ENCODE data around the gene GSTT2. TPM values are rescaled to one million over a fixed set of nuclear protein-coding genes. Genes with fewer than 3 reads are reported as not detected.
"Not testable (repeated sequence)": the region's sequence is repeated elsewhere in the genome, so short reads cannot be mapped to it uniquely, and the experiment has no call there.

Gene GSTT2
- total RNA-seq, 3 donors from 2014 or later: not detected

DNA sequence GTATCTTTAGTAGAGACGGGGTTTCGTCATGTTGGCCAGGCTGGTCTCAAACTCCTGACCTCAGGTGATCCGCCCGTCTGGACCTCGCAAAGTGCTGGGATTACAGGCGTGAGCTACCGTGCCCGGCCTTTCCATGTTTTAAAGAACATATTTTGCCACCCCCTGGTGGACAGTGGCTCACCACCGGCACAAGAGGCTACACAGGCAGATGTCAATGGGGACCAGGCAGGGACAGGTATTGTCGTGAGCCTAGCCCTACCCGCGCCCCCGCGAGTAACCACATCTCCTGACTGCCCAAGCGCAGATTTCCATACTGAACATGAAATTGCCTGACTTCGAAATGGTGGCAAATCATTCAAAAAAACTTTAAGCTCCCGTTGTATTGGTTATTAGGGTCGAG, 13.8 kb upstream of the GSTT2 start:
- H3K4me1 Mint-ChIP-seq (ENCODE audit: low read depth): peaks cover 20% of the 10 kb centered on the region
- H3K36me3 Mint-ChIP-seq (ENCODE audit: insufficient read depth): peaks cover 17% of the 10 kb centered on the region
- H3K9me3 Mint-ChIP-seq; H3K4me3 Mint-ChIP-seq; H3K27me3 Mint-ChIP-seq (ENCODE audit: low read depth); DNase-seq: not testable (repeated sequence)
- peak; percentile 16 to 21 for ATAC-seq

DNA sequence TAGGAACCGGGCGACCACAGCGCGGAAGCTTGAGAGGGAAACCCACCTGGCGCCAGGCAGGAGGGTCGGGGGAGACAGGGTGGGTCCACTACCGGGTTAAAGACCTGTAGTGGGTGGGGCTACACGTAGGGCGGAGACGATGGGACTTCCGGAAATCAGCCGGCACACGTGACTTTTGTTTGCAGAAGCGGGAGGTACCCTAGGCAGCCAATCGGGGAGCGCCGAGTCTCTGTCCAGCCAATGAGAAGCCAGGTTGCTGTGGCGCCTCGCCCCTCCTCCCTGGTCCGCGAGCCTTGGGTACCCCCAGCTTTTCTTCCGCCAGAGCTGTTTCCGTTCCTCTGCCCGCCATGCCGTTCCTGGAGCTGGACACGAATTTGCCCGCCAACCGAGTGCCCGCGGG, 13.4 kb upstream of the GSTT2 start, which contains the start of gene DDTL:
DDTL (plus strand) TSS at position 321 of the 400 bp plus-strand sequence; CDS start at position 348, 27 bp downstream.
- H3K4me3 Mint-ChIP-seq; H3K9me3 Mint-ChIP-seq; DNase-seq; H3K27me3 Mint-ChIP-seq (ENCODE audit: low read depth): not testable (repeated sequence)
- H3K36me3 Mint-ChIP-seq (ENCODE audit: insufficient read depth): peaks cover 20% of the 10 kb centered on the region
- peak; percentile 97 to 99 for ATAC-seq
- peaks cover 21% of the 10 kb centered on the region for H3K4me1 Mint-ChIP-seq (ENCODE audit: low read depth)

DNA sequence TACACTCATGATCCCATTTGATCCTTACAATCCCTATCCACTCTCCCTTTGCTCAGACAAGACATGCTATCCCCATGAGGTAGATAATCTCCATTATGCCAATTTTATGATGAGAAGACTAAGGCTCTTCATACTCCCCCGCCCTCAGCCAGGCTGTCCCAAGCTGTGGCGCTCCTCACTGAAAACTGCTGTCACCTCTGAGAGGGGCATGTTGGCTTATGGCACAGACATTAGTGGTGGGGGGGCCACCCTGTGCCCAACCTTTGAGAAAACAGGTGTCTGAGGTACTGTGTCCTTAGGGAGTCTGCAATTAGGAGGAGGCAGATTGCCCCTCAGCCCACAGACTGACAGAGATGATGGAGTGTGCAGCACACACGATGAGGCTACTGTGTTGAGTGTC, 10.9 kb upstream of the GSTT2 start:
- DNase-seq (no peak), ATAC-seq (no peak)
- Mint-ChIP-seq H3K27me3 (ENCODE audit: low read depth) (no peaks in the 10 kb centered on the region), H3K4me1 (ENCODE audit: low read depth) (peaks cover 25% of the 10 kb centered on the region), H3K9me3 (no peaks in the 10 kb centered on the region), H3K36me3 (ENCODE audit: insufficient read depth) (peaks cover 20% of the 10 kb centered on the region), H3K4me3 (peak overlapping the region; percentile 57)

DNA sequence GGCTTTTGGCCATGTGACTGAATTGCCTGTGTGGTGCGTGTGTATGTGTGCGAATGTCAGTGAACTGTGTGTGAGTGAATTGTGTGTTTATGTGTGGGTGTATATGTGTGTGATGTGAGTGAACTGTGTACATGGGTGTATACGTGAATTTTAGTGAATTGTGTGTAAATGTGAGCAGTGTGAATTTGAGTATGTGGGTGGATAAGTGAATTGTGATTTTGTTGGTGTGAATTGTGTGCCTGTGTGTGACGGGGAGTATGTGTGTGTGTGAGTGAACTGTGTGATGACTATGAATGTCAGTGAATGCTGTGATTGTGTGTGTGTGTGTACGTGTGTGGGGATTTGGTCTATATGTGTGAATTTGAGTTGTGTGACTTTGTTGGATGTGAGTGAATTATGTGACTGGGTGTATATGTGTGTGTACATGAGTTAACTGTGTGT, 9.7 kb upstream of the GSTT2 start:
- no peaks in the 10 kb centered on the region for H3K9me3 Mint-ChIP-seq
- H3K4me1 Mint-ChIP-seq (ENCODE audit: low read depth): peaks cover 25% of the 10 kb centered on the region
- H3K27me3 Mint-ChIP-seq (ENCODE audit: low read depth): no peaks in the 10 kb centered on the region
- peak overlapping the region; percentile 27 for H3K4me3 Mint-ChIP-seq
- DNase-seq: no peak
- no peak for ATAC-seq
- peaks cover 20% of the 10 kb centered on the region for H3K36me3 Mint-ChIP-seq (ENCODE audit: insufficient read depth)

DNA sequence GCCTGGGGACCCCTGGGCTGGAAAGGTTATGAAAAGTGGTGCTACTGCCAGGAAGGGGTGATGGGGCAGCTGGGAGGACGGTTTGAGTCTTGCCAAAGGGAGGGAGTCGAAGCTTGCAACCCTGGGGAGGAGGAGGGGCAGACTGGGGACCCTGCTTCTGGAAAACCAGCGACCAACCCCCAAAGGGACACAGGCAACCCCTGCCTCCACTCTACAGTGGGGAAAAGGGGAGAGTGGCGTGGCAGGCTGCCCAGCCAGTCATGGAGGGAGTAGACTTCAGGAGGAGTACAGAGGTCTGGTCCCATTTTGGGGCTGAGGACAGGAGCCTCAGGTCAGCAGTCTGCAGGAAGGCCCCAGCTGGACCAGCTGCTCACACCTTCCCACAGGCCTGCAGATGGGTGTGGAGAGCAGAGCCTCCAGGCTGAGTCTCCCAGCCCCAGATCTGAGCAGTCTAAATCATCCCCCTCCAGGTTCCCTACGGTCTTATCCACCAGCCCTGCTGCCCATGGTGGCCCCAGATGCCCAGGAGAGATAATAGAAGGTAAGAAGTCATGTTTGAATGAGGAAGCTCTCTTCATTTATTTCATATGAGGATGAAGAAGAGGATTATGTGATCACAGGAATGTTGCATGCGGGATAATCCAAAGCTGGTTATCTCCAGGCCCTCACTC, 9.0 kb upstream of the GSTT2 start:
- Mint-ChIP-seq H3K4me3 (peak overlapping the region; percentile 27), H3K9me3 (no peaks in the 10 kb centered on the region), H3K36me3 (ENCODE audit: insufficient read depth) (peaks cover 20% of the 10 kb centered on the region), H3K4me1 (ENCODE audit: low read depth) (peaks cover 25% of the 10 kb centered on the region), H3K27me3 (ENCODE audit: low read depth) (no peaks in the 10 kb centered on the region)
- DNase-seq (no peak), ATAC-seq (no peak)

DNA sequence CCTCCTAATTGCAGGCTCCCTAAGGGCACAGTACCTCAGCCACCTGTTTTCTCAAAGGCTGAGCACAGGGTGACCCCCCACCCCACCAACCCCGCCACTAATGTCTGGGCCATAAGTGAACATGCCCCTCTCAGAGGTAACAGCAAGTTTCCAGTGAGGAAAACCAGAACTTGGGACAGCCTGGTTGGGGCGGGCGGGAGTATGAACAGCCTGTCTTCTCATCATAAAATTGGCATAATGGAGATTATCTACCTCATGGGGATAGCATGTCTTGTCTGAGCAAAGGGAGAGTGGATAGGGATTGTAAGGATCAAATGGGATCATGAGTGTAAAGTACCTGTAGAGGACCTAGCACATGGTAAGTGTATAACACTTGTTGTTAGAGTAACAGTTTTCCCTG, 8.0 kb upstream of the GSTT2 start:
- not testable (repeated sequence) for DNase-seq; ATAC-seq; H3K27me3 Mint-ChIP-seq (ENCODE audit: low read depth); H3K4me3 Mint-ChIP-seq; H3K9me3 Mint-ChIP-seq
- Mint-ChIP-seq H3K36me3 (ENCODE audit: insufficient read depth) (peaks cover 20% of the 10 kb centered on the region), H3K4me1 (ENCODE audit: low read depth) (peaks cover 25% of the 10 kb centered on the region)

DNA sequence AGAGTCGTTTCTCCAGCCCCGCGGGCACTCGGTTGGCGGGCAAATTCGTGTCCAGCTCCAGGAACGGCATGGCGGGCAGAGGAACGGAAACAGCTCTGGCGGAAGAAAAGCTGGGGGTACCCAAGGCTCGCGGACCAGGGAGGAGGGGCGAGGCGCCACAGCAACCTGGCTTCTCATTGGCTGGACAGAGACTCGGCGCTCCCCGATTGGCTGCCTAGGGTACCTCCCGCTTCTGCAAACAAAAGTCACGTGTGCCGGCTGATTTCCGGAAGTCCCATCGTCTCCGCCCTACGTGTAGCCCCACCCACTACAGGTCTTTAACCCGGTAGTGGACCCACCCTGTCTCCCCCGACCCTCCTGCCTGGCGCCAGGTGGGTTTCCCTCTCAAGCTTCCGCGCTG, 5.6 kb upstream of the GSTT2 start, which contains the start of gene DDT:
DDT (minus strand) TSS at position 97 of the 400 bp plus-strand sequence; CDS start at position 70, 27 bp downstream.
- peaks cover 20% of the 10 kb centered on the region for H3K4me1 Mint-ChIP-seq (ENCODE audit: low read depth)
- not testable (repeated sequence) for H3K4me3 Mint-ChIP-seq; H3K9me3 Mint-ChIP-seq; DNase-seq; H3K27me3 Mint-ChIP-seq (ENCODE audit: low read depth)
- ATAC-seq: peak; percentile 96 to 97
- H3K36me3 Mint-ChIP-seq (ENCODE audit: insufficient read depth): peaks cover 16% of the 10 kb centered on the region

DNA sequence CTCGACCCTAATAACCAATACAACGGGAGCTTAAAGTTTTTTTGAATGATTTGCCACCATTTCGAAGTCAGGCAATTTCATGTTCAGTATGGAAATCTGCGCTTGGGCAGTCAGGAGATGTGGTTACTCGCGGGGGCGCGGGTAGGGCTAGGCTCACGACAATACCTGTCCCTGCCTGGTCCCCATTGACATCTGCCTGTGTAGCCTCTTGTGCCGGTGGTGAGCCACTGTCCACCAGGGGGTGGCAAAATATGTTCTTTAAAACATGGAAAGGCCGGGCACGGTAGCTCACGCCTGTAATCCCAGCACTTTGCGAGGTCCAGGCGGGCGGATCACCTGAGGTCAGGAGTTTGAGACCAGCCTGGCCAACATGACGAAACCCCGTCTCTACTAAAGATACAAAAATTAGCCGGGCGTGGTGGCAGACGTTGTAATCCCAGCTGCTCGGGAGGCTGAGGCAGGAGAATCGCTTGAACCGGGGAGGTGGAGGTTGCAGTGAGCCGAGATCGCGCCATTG, 5.0 kb upstream of the GSTT2 start:
- ATAC-seq: peak in 1 of 2 donors; percentile 16
- peaks cover 14% of the 10 kb centered on the region for H3K36me3 Mint-ChIP-seq (ENCODE audit: insufficient read depth)
- H3K4me1 Mint-ChIP-seq (ENCODE audit: low read depth): peaks cover 17% of the 10 kb centered on the region
- not testable (repeated sequence) for H3K4me3 Mint-ChIP-seq; DNase-seq; H3K27me3 Mint-ChIP-seq (ENCODE audit: low read depth); H3K9me3 Mint-ChIP-seq

DNA sequence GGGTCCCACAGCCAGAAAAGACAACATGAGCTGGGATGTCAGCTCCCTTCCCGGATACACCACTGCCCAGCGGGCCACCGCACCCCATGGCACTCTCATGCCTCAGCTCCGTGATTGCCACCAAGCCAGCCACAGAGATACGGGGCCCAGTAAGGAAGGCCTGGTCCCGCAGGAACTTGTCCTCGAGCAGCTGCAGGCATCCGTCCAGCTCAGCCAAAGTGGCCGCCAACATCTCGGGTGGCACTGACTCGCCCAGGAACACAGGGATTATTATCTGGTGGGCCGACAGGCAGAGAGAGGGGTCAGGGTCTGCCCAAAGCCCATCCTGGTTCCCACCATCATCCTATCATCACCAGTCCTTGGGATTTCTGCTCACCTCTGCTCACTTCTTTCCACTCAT, 2.6 kb upstream of the GSTT2 start:
- H3K36me3 Mint-ChIP-seq (ENCODE audit: insufficient read depth); H3K9me3 Mint-ChIP-seq; ATAC-seq; DNase-seq; H3K27me3 Mint-ChIP-seq (ENCODE audit: low read depth); H3K4me1 Mint-ChIP-seq (ENCODE audit: low read depth); H3K4me3 Mint-ChIP-seq: not testable (repeated sequence)

DNA sequence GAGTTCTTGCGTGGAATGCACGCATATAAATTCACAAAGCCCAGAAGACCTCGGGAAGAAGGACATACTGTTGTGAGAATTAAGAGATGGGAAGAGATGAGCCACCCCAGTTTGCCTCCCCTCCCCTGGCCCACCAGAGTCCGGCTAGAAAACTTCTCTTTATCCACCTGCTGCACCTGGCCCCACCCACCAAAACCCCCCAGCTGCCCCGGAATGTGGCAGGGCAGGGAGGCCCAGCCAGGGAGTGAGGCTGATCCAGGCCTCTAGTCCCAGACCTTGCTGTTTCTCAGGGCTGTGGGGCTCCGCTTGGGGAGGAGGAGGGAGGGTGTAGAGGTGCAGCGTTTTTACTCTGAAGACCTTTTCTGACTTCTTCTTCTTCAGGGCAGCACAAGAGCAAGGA, 633 bp downstream of the GSTT2 start:
- not testable (repeated sequence) for H3K4me1 Mint-ChIP-seq (ENCODE audit: low read depth); H3K9me3 Mint-ChIP-seq; H3K27me3 Mint-ChIP-seq (ENCODE audit: low read depth); DNase-seq; H3K36me3 Mint-ChIP-seq (ENCODE audit: insufficient read depth); ATAC-seq; H3K4me3 Mint-ChIP-seq

DNA sequence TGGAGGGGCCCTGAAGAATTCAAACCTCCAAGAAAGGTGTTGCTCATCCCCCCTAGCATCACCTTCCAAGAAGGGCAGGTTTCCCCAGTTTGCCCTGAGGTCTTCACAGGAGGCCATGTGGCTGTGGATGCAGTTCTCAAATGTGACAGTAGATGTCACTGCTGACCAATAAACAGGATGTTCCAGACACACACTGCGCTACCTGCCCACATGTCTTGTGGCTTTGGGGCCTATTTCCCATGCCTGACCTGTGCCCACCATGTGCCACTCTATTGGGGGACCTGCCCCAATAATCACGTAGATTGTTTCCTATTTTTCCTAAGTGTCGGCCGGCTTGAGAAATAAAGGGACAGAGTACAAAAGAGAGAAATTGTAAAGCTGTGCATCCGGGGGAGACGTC, 4.5 kb downstream of the GSTT2 start:
- Mint-ChIP-seq H3K9me3 (no peaks in the 10 kb centered on the region), H3K4me1 (ENCODE audit: low read depth) (peaks cover 7% of the 10 kb centered on the region), H3K4me3 (no peak overlapping the region), H3K27me3 (ENCODE audit: low read depth) (no peaks in the 10 kb centered on the region), H3K36me3 (ENCODE audit: insufficient read depth) (no peaks in the 10 kb centered on the region)
- no peak for DNase-seq
- ATAC-seq: peak; percentile 73

DNA sequence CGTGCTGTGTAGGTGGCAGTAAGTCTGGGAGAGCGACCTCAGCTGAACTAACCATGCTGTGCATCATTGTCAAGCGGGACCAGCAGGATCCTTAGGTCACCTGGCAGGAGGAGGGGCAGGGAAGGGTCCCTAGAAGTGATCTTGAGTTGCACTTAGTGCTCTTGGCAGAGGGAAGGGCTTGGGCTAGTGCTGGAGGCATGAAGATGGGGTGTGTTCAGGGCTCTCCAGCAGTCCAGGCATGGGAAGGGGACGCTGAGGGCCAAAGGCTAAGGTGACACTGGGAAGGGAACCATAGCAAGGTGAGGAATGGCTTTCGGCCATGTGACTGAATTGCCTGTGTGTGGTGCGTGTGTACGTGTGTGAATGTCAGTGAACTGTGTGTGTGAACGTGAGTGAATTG, 6.2 kb downstream of the GSTT2 start:
- H3K4me1 Mint-ChIP-seq (ENCODE audit: low read depth); DNase-seq; H3K36me3 Mint-ChIP-seq (ENCODE audit: insufficient read depth); ATAC-seq; H3K27me3 Mint-ChIP-seq (ENCODE audit: low read depth); H3K9me3 Mint-ChIP-seq; H3K4me3 Mint-ChIP-seq: not testable (repeated sequence)

DNA sequence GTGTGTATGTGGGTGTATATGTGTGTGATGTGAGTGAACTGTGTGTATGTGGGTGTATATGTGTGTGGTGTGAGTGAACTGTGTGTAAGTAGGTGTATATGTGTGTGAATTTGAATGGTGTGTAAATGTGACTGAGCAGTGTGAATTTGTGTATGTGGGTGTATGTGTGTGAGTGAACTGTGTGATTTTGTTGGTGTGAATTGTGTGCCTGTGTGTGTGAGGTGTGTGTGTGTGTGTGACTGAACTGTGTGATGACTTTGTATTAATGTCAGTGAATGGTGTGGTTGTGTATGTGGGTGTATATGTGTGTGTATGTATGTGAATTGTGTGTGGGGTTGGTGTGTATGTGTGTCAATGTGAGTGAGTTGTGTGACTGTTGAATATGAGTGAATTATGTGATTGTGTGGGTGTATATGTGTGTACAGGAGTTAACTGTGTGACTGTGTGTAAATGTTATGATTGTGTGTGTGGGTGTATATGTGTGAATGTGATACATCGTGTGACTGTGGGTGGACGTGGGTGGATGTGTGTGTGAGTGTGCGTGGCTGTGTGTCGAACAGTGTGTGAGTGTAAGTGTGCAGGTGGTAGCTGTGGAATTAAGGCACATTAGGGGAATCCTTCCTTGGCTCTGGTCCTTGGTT, 6.7 kb downstream of the GSTT2 start:
- not testable (repeated sequence) for DNase-seq; ATAC-seq; H3K4me3 Mint-ChIP-seq; H3K4me1 Mint-ChIP-seq (ENCODE audit: low read depth); H3K36me3 Mint-ChIP-seq (ENCODE audit: insufficient read depth); H3K9me3 Mint-ChIP-seq; H3K27me3 Mint-ChIP-seq (ENCODE audit: low read depth)

DNA sequence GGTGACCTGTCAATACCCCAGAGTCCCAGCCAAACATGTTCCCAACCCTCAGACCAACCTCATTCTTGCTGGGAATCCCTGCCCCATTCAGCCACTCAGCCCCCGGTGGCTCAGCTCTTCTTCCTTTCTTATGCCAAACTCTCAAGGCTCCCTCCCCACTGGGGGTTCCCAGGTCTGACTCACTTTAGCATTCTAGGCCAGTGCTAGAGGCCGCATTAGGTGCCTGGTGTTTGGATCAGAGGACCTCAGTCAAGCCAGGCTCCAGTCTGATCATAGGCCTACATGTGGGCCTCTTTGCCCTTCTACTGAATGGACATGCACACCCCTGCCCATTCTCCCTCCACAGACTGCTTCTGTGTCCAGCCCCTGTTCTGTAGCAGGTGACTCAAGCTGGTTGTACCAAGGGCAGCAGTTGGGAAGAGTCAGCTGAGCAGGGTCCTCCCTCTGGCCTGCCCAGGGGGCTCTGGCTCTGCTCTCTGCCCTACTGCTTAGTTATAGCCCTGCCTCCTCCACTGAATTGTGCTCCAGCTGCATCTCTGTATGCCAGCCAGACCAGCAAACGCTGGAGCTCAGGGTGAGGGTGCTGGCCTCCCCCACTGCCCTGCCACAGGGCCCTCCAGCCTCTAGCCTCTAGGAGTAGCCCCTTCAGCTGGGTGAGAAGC, 9.8 kb downstream of the GSTT2 start:
- ATAC-seq; H3K36me3 Mint-ChIP-seq (ENCODE audit: insufficient read depth); H3K4me3 Mint-ChIP-seq; DNase-seq; H3K4me1 Mint-ChIP-seq (ENCODE audit: low read depth); H3K9me3 Mint-ChIP-seq; H3K27me3 Mint-ChIP-seq (ENCODE audit: low read depth): not testable (repeated sequence)

Measured in activated T-cell treated with anti-CD3 and anti-CD28 coated beads, Interleukin-2, amount 50 U/mL, for 4 hours (primary cell).